Heart right ventricle (tissue), 16 donors: ENCODE results near the gene CEP128. TPM values are rescaled to one million over a fixed set of nuclear protein-coding genes. Genes with fewer than 3 reads are reported as not detected.

Experiments
- ATAC-seq, 8 donors: fragments of 200-7000 bp; cut with Tn5 transposase; one replicate each; pipeline ENCODE4 v1.9.1; 2020; ENCODE audit warnings: mild to moderate bottlenecking in 8 of 8, moderate library complexity in 8 of 8, moderate number of reproducible peaks in 1 of 8
- DNase-seq, 2 donors: peaks; one replicate each; pipeline ENCODE4 v3.0.0-alpha.2; 2020
- H3K27ac ChIP-seq, 10 donors: fragments of 200-600 bp; sonication (generic) in 2 of 10; one replicate each; pipeline versions ENCODE4 v1.5.0 to v1.8.0; 2020 to 2022; ENCODE audit warnings: mild to moderate bottlenecking in 3 of 10
- H3K27me3 ChIP-seq, 7 donors: fragments of 200-600 bp; one replicate each; pipeline ENCODE4 v1.8.0; 2021 to 2022; ENCODE audit warnings: mild to moderate bottlenecking in 2 of 7
- H3K36me3 ChIP-seq, 9 donors: fragments of 200-600 bp; sonication (generic) in 1 of 9; one replicate each; pipeline versions ENCODE4 v1.5.0 to v1.8.0; 2020 to 2022; ENCODE audit warnings: mild to moderate bottlenecking in 2 of 9
- H3K4me1 ChIP-seq, 9 donors: fragments of 200-600 bp; sonication (generic) in 1 of 9; one replicate each; pipeline versions ENCODE4 v1.5.0 to v1.8.0; 2020 to 2022; ENCODE audit warnings: mild to moderate bottlenecking in 4 of 9
- H3K4me3 ChIP-seq, 10 donors: fragments of 200-600 bp; sonication (generic) in 2 of 10; one replicate each; pipeline versions ENCODE4 v1.5.0 to v1.8.0; 2020 to 2022; ENCODE audit warnings: mild to moderate bottlenecking in 7 of 10, moderate library complexity in 2 of 10
- H3K9me3 ChIP-seq, 11 donors: fragments of 200-600 bp in 10 of 11; sonication (generic) in 2 of 11; one replicate each; pipeline versions ENCODE4 v1.5.0 to v1.8.0; 2013 to 2022; ENCODE audit warnings: mild to moderate bottlenecking in 2 of 11, control low read depth in 1 of 11, moderate library complexity in 1 of 11
- CTCF ChIP-seq, 9 donors: fragments of 200-600 bp; sonication (generic) in 2 of 9; IDR thresholded peaks; one replicate each; pipeline versions ENCODE4 v1.5.0 to v1.8.0; 2021 to 2022; ENCODE audit warnings: antibody characterized with exemption in 9 of 9, mild to moderate bottlenecking in 5 of 9, moderate library complexity in 1 of 9
- WGBS, 2 donors: extraction: QIAGEN DNeasy Blood & Tissue Kit; methylation state at CpG; one replicate each; pipeline ENCODE4 v1.1.7; 2013; ENCODE audit warnings: inconsistent platforms in 1 of 2; 5-methylcytosine and 5-hydroxymethylcytosine counted together
- intact Hi-C, 10 donors: fragments of 100-400 bp; cut with DNase I; formaldehyde crosslinking; loops; one replicate each; pipeline versions ENCODE4 v1.11.1 to v1.14.2; 2022
- polyA plus RNA-seq, 2 donors: library from polyadenylated mRNA; stranded (reverse); fragments of 200-250 nt; gene quantifications; one replicate each; pipeline ENCODE4 v1.2.3, GENCODE V29; 2013
- total RNA-seq, 10 donors: library from RNA; stranded (reverse); fragmentation: NEBNext Ultra II Directional in 3 of 10; extraction: Animal tissue kit (Norgen Biotek cat#: 25700) in 3 of 10; gene quantifications; one replicate each; pipeline versions ENCODE4 v1.2.1 to v1.2.4, GENCODE V29; 2021 to 2023
- donor health status: Arrhythmogenic right ventricular cardiomyopathy.
- donor health status: ischemic (EF 13 %, LVEDD 7.1; RV severe dilation, severe dysfunction).
- donor health status: healthy with polysubstance abuse.
- donor health status: DM: no; HTN: yes; CAD: no.
- donor health status: DM: no; HTN: no; CAD: no.
- donor health status: ischemic (EF 25% LVEDD 6.9; RV normal size, moderate dysfunction).
- donor health status: ischemic (EF 25% LVEDD 5.7; RV mildly dilated, moderate dysfunction).
- donor health status: healthy.
- donor health status: DM: yes; HTN: yes; CAD: no.
- donor health status: Ischemic cardiomyopathy.
- donor health status: ischemic (EF 35%, LVEDD 5.7; RV mildly dilated, moderate dysfunction).
- donor health status: nonischemic (EF 11% LVEDD 7.7; RV severe dilation, severe dysfunction).
- donor health status: DM: yes; HTN: yes; CAD: no.
- donor health status: PGD.
- donor health status: ischemic (EF 29% LVEDD 5.4; RV normal size, mild dysfunction).
- donor health status: nonischemic (EF 23%, LVEDD 6.1; RV moderate dilation, normal function).

The CEP128 gene
- total and polyA plus RNA-seq, 12 donors, result 0.93 to 4.9 (median 3.3) TPM

- H3K27ac ChIP-seq, result no peak overlapping the region
- H3K4me1 ChIP-seq, result no peaks in the 10 kb centered on the region
- H3K36me3 ChIP-seq, result peaks cover 0 to 5% (median 0%) of the 10 kb centered on the region in 9 donors
- no peak for TF ChIP-seq CTCF (IDR thresholded peaks at IDR 0.05)
- intact Hi-C loops, result no loop called here
- WGBS, 2 donors, result 89 to 90% methylated on average over 2 of the region's 2 CpGs
- ATAC-seq (no peak), DNase-seq (no peak)
- no peaks in the 10 kb centered on the region for H3K27me3 ChIP-seq
- H3K4me3 ChIP-seq, result no peak overlapping the region
- peaks cover 0 to 38% (median 21%) of the 10 kb centered on the region in 11 donors for H3K9me3 ChIP-seq
Measured at GRCh38 chr14:80872645-80873044, 68.9 kb downstream of the CEP128 start.

GRCh38 chr14:80868260-80868659, 73.3 kb downstream of the CEP128 start:
- intact Hi-C loops, result no loop called here
- Histone ChIP-seq H3K9me3 (peaks cover 0 to 53% (median 33%) of the 10 kb centered on the region in 11 donors), H3K4me3 (no peak overlapping the region), H3K4me1 (no peaks in the 10 kb centered on the region), H3K27me3 (no peaks in the 10 kb centered on the region), H3K36me3 (peaks cover 0 to 5% (median 0%) of the 10 kb centered on the region in 9 donors), H3K27ac (no peak overlapping the region)
- DNase-seq, result no peak
- 88 to 89% methylated on average over 1 of the region's 1 CpG for WGBS, 2 donors
- no peak for TF ChIP-seq CTCF (IDR thresholded peaks at IDR 0.05)
- no peak for ATAC-seq

- Histone ChIP-seq H3K36me3 (peaks cover 0 to 5% (median 0%) of the 10 kb centered on the region in 9 donors), H3K27ac (no peak overlapping the region), H3K4me3 (no peak overlapping the region), H3K27me3 (no peaks in the 10 kb centered on the region), H3K9me3 (peaks cover 0 to 53% (median 33%) of the 10 kb centered on the region in 11 donors), H3K4me1 (no peaks in the 10 kb centered on the region)
- intact Hi-C loops, result no loop called here
- WGBS, 2 donors, result 96 to 98% methylated on average over 2 of the region's 2 CpGs
- TF ChIP-seq CTCF (IDR thresholded peaks at IDR 0.05), result no peak
- DNase-seq (no peak), ATAC-seq (no peak)
Measured at GRCh38 chr14:80867798-80868197, 73.7 kb downstream of the CEP128 start.

- no peaks in the 10 kb centered on the region for H3K4me1 ChIP-seq
- H3K9me3 ChIP-seq, result peaks cover 0 to 53% (median 33%) of the 10 kb centered on the region in 11 donors
- intact Hi-C loops, result no loop called here
- H3K36me3 ChIP-seq, result peaks cover 0 to 5% (median 0%) of the 10 kb centered on the region in 9 donors
- DNase-seq (no peak), ATAC-seq (no peak)
- WGBS, 2 donors, result 0 to 61% methylated on average over 1 of the region's 1 CpG
- no peak overlapping the region for H3K27ac ChIP-seq
- H3K4me3 ChIP-seq, result no peak overlapping the region
- H3K27me3 ChIP-seq, result no peaks in the 10 kb centered on the region
- TF ChIP-seq CTCF (IDR thresholded peaks at IDR 0.05), result no peak
Measured at GRCh38 chr14:80867091-80867490, 74.4 kb downstream of the CEP128 start.
